SH-SY5Y (cell line): ENCODE measurements around the gene AIF1L.

Experiments
- GATA2 ChIP-seq: IDR thresholded peaks from 2 replicates; pipeline ENCODE4 v1.6.1; 2011; ENCODE audit warnings: mild to moderate bottlenecking, low read depth, low read length
- GATA3 ChIP-seq: IDR thresholded peaks from 2 replicates; pipeline ENCODE4 v1.6.1; 2011; ENCODE audit warnings: low read depth, mild to moderate bottlenecking, low read length, moderate library complexity

The AIF1L gene

DNA sequence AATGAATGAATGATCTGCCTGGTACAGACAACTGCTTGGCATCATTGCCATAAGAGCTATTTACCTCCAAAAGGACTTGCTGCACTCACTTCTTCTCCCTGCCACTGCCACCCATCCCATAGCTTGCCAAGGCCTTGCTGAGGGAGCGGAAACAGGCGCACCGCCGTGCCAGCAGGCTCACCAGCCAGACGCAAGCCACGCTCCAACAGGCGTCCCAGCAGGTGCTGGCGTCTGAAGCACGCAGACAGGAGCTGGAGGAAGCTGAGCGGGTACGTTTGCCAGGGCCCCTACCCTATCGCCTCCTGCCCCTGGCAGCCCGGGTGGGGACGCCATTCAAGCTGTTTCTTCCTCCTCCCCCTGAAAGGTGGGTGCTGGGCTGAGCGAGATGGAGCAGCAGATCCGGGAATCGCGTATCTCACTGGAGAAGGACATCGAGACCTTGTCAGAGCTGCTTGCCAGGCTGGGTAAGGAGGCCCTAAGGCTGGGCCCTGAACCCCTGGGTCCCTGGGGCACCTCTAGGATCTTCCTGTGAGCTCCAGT lies 8.9 kb upstream of the AIF1L start:
- TF ChIP-seq GATA3 (no peak), GATA2 (no peak)

DNA sequence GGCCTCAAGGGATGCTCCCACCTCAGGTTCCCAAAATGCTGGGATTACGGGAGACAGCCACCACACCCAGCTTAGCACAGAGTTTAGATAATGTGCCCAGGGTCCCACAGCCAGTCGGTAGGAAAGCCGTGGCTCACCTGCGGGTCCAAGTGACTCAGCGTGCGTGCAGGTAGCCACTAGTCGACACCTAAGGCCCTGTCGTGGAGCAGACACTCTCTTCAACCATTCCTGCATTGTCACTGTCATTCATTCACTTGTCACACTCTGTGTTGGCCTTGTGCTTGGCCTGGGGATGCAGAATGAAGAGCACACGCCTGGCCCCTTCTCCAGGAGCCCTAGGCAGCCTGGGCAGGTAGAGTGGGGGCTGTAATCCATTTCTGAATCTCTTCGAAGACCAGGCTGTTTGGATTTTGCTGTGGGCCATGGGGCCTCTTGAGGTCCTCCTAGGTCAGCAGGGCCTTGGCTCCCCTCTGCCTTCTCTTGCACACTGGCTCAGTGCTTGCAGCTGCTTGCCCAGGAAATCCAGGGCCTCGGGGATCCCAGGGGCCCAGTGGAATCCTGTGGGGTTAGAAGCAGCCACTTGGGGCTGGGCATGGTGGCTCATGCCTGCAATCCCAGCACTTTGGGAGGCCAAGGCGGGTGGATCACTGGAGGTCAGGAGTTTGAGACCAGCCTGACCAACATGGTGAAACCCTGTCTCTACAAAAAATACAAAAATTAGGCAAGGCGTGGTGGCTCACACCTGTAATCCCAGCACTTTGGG lies 6.1 kb upstream of the AIF1L start:
- TF ChIP-seq GATA2, result no peak
- no peak for TF ChIP-seq GATA3

DNA sequence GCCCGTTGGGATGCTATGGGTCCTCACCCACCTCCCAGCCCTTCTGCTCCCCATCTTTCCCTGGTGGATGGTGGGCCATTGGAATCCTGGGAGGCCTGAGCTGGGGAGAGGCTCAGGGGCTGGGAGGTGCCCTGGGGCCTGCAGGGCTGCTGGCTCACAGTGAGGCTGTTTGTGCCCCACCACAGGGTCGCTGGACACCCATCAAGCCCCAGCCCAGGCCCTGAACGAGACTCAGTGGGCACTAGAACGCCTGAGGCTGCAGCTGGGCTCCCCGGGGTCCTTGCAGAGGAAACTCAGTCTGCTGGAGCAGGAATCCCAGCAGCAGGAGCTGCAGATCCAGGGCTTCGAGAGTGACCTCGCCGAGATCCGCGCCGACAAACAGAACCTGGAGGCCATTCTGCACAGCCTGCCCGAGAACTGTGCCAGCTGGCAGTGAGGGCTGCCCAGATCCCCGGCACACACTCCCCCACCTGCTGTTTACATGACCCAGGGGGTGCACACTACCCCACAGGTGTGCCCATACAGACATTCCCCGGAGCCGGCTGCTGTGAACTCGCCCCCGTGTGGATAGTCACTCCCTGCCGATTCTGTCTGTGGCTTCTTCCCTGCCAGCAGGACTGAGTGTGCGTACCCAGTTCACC lies 4.9 kb upstream of the AIF1L start:
- TF ChIP-seq GATA3, result no peak
- no peak for TF ChIP-seq GATA2

DNA sequence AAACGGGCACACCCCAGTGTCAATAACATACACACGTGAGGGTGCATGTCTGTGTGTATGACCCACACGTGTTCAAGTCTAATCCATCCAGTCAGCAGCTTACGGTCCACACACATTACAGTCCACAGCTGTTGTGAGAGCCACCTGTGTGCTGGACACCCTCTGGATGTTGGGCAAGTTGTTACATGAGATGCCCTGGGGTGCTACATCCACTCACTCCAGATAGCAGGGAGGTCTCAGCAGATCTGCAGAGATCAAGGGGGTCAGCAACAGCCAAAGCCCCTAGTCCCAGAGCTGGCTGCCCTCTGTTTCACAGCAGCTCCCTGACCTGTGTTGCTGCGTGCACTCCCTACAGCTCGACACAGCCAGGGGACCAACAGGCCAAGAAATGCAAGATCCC lies 4.3 kb upstream of the AIF1L start:
- TF ChIP-seq GATA2, result no peak
- no peak for TF ChIP-seq GATA3

DNA sequence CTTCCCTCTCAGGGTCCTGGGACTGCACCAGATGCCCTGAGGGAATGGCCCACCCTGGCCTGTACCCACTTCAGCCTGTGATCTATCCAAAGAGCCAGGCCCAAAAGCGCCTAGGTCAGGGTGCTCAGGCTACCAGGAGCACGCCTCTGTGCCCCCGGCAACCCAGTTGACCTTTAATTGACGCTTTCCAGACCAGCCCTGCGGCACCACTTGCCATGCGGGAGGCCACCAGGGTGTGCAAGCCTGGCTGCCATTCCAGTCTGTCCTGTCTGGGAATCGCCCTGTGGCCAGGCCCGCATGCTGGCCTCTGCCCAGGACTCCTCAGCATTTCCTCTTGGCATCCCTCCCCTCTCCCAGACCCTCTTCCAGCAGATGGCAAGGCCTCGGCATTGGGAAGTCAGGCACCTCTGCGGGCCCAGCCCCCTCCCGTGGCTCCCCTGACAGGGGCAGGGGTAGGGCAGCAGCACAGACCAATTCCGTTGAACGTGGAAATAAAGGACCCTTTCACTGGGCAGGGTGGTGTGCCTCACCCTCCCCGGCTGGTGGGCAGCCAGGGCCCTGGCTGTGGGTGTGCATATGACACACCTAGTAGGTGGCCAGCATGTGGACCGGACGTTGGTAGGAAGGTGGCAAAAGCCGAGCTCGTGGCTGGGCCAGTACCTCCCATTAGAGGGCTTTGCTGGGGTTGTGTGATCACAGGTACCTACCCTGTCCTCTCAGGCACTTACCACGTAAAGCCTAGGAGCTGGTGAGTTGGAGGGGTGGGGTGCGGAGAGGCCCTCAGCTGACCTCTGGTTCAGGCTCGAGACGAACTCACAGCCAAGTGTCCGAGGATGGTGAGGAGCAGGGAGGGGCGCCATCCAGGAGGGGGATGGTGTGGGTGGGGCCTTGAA lies 3.5 kb upstream of the AIF1L start:
- no peak for TF ChIP-seq GATA2
- no peak for TF ChIP-seq GATA3

DNA sequence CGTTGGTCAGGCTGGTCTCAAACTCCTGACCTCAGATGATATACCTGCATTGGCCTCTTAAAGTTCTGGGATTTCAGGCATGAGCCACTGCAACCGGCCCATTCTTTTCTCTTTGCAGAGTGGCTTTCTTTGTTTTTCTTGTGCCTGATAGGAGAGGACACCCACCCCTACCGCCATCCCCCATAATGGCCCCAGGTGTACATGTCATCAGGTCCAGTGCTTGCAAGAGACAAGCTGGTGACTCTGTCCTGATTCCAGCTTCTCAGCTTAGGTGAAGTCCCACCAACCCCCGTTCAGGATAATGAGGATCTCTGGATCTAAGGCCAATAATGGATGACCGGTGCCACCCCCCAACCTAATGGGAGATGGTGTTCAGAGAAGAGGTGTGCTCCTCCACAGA lies 2.3 kb upstream of the AIF1L start:
- no peak for TF ChIP-seq GATA2
- TF ChIP-seq GATA3, result no peak

DNA sequence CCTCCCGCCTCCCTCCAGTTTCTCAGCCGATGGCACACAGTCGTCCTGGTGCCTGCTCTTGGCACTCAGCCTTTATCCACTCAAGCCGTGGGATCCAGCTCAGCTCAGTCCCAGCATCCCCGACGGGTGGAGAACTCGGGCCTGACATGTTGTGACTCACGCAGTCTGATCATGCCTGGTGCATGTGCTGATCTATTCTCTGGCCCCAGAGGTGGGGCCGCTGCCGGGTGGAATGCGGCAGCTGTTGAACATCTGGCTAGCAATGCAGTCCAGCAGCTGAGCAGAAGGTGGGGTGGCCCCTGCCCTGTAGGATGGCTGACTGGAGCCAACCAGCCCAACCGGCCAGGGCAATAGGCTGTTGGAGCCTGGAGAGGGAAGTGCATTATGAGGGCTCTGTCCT lies 1.7 kb upstream of the AIF1L start:
- TF ChIP-seq GATA2, result no peak
- no peak for TF ChIP-seq GATA3

DNA sequence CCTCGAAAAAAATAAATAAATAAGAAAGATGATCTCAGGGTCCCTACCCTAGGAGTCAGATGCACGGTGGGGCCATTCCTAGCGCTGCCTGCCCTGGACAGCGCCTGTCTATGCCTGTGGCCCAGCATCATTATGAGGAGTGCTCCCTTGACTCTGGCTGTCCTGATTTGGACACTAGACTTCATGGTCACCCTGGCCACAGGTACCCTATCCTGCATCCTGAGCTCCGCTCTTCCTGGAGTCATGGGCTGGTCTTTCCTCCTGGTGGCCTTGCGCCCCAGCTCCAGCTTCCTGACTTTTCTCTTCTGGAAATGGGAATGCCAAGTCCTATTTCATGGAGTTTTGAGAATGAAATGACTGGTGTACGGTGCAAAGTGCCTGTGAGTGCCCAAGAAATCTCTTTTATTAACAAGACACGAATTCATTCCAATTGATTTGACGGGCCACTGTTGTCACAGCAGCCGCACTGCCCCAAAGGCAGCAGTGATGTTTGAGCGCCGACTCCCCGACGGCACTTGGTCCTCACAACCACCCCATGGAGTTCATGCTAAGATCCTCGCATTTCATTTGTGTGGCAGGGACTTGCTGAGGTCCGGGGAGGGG lies 564 bp upstream of the AIF1L start:
- TF ChIP-seq GATA2, result no peak
- no peak for TF ChIP-seq GATA3

DNA sequence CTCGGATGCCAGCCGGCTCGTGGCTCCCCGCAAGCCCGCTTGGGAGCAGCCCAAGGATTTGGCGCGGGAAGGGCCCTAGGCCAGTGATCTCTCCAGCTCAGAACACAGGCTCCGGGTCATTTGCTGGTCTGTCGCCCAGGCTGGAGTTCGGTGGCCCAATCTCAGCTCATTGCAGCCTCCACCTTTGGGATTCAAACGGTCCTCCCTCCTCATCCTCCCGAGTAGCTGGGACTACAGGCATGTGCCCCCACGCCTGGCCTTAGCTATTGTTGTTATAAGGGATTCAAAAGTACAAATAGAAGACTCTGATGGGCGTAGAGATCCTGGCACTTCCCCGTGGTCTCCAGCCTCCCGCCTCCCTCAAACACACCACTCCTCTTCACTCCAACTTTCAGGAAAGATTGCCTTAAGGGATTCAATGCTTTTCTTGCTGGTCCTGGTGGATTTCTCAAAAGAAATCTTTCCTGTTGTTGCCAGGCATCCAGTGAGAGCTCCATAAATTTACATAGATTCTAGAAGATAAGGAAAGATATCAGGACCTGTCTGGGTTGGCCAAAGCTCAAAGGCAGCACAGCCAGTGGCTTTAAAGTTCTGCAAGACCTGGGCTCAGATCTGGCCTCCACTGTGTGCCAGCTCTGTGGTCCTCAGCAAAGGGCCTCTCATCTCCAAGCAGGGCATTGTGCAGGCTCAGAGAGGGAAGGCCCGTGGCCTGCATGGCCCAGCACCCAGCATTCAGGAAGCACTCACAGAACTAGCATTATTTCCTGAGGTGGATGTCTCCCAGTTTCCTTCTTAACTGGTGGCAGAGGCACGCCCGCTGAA lies 1.0 kb downstream of the AIF1L start:
- TF ChIP-seq GATA2, result no peak; the same call in 1 of the 2 replicates
- TF ChIP-seq GATA3, result no peak

DNA sequence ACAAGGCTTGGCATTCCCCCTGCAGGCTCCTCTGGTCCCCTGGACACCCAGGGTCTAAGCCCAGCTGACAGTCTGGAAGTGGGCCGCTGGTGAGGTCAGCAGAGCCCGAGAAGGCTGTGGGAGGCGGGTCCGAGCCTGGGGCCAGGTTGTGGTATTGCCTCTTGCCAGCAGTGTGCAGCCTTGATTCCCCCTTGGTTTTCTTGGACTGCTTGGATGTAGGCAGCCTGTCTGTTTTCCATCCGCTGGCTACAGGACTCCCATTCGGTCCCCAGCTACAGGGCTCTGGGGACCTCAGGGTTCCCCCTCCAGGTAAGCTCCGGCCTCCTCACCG lies 1.6 kb downstream of the AIF1L start:
- TF ChIP-seq GATA2, result no peak
- no peak for TF ChIP-seq GATA3

DNA sequence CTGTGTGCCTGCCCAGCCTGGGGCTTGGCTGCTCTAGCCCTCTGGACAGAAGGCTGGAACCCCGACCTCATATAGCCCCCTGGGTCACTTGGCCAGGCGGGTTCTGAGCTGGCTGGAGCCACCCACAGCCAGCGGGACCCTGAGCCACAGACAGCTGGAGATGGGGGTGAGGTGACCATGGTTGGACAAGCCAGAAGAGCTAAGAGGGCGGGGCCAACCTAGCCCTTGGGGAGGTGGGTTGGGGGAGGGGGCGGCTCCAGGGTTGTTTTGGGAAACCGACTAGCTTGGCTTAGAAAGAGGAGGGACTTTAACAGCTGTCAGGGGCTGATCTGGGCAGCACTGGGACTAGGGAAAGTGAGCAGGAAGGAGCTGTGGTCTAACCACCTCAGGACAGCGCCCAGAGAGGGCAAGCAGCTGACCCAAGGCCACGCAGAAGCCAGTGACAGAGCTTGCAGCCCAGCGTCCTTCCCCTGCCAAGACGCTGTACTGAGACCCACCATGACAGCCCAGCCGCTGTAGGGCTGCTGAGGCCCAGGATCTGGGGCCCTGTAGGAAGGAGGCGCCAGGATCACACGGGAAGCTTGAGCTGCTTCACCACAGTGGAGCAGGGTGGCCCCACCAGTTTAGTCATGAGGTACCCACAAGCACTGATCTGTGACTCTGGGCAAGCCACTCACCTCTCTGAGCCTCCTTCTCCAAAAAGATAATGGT lies 2.2 kb downstream of the AIF1L start:
- TF ChIP-seq GATA2 (no peak), GATA3 (no peak)

DNA sequence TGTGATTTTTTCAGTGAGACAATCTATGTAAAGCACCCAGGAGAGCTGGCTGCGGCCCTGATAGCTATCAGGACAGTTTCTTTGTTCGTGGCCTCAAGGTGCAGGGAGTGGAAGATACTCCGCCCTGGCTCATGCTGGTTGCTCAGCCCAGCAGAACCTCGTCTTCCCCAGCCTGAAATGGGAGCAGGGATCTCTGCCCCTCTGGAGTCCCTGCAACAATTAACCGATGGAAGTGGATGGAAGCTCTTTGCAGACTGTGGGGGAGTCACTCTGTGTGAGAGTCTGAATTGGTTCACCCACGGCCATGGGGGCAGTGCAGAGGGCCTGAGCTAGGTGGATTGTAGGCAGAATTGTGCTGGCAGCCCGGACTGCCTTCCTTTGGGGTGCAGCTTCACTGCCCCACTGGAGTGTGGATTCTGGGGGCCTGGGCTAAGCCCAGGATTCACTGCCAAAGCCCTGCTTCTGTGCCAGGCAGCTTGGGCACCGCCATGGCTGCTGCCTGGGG lies 2.8 kb downstream of the AIF1L start:
- no peak for TF ChIP-seq GATA3
- TF ChIP-seq GATA2, result no peak

DNA sequence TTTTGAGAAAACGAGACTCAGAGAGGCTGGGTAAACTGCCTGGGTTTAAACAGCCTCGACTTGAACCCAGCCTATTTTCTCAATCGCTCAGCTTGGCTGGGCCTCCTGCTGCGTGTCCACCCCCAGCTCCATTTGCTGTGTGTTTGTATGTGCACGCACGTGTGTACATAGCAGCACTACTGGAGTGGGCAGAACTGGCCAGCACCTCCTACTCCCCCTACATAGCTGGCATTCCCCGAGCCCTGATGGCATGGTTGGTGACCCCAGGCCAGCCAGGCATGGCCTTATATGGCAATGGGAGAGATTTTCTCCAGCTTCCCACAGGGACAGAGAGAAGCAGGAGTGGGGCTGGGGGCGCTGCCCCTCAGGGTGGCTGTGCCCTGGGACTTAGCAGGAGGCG lies 4.1 kb downstream of the AIF1L start:
- TF ChIP-seq GATA2 (no peak), GATA3 (no peak)
